SIG-M5 treated with dmso at 0.1 percent for 504 hours (cell line): ENCODE data around the gene CCDC91.

Experiments
- DNase-seq: peaks from one replicate; lab custom pipeline; 2025; ENCODE audit not compliant: unreplicated experiment; lab: John Stamatoyannopoulos, UW

Gene CCDC91

DNA sequence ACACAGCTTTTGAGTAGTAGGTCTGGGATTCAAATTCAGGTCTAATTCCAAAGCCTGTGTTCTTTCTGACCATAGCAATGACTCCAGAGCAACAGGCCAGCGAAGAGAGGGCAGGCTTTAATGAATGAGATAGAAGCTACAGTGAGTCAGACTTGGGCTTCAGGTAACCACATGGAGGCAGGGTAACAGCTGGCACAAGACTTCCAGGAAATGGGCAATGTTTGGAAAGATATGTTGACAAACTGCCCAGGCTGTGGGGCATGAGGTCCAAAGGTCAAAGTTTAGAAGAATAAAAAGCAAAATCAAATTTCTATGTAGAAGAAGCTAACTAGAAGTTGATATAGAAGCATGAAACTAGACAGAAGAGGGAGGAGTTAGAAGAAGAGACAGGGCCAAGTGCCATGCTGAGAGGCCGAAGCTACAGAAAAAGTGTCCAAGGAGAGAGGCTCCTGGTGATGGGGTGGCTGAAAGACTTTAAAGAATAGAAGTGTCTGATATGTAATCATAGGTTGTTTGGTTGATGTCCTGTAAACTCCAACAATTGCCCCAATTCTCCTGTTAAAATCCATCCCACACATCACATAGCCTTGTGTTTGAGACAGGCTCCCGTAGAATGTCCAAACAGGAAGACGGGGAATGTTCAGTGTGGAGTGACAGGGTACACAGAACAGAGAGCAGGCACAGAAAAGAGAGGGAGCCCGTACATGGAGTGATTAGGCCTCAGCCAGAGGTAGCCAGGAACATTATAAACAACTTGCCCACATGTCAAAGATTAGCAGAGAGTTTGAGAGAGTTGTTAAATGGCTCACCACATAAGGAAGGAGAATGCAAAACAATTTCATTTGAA lies 384.7 kb downstream of the CCDC91 start:
- DNase-seq: no peak

DNA sequence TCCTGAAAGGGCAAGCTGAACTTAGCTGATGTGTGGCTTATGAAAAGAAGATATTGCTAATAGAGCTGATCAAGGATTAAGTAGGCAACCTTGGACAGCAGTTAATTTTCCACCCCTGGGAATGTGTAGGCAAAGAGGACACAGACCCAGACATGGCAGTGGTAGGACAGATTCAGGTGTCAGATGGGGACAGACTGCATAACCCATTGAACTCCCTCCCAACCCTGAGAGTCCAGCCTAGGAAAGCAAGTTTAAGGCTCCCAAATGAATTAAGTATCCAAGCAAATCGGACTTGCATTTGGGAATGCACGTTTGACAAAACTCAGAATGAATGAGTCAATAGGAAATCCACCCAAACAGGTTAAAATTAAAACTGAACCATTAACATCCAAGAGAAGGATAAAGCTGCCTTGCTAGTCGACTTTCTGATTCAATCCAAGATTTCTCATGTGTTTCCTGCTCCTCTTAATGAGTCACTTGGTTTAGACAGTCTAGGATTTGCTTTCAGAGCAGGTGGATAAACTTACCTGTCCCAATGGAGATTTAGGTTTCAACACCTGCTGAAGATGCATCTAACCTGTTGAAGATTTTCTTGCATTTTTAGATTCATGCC lies 385.4 kb downstream of the CCDC91 start:
- no peak for DNase-seq

- no peak for DNase-seq
These were observed 388.1 kb downstream of the CCDC91 start for GRCh38 chr12:28578361-28578760.

GRCh38 chr12:28578833-28579252 lies 388.6 kb downstream of the CCDC91 start:
- DNase-seq: no peak

- DNase-seq: no peak
These were observed 392.6 kb downstream of the CCDC91 start for GRCh38 chr12:28582672-28583376.

DNA sequence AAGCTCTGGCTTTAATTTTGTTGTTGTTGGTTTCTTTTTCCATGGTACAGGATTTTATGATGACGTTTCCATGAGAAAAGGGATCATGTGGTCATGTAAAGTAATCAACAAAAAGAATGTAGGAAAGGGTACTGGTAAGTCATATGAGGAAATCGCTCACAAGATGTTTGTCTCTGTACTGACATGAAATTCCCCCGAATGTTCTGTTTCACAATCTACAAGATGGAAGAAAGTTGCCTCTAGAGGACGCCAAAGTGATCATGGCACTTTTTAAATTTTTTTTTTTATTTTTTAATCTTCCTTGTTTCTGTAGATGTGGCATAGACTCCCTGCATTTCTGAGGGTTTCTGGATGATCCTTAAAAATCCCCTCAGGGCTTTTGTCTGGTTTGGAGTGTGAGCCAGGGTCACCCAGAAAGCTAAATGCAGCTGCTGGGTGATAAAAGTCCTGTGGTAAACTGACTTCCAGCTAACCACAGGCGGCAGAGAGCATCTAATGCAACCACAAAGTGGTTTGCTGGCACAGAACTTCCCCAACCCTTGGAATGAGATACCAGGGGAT lies 393.5 kb downstream of the CCDC91 start:
- DNase-seq: peak; percentile 91

DNA sequence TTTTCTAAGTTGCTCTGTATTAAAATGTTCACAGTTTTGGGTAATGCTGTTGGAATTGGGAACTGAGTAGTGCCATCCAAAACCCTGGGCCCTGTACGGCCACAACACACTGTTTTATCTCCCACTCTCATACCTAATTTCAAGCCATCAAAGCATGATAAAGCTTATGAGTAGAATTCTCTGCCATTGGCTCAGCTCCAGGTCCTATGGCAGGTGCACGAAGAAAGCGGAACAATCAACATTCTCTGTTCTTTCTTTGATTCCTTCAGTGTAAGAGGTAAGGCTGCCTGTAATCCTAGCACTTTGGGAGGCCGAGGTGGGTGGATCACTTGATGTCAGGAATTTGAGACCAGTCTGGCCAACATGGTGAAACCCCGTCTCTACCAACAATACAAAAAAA lies 394.9 kb downstream of the CCDC91 start:
- no peak for DNase-seq

DNA sequence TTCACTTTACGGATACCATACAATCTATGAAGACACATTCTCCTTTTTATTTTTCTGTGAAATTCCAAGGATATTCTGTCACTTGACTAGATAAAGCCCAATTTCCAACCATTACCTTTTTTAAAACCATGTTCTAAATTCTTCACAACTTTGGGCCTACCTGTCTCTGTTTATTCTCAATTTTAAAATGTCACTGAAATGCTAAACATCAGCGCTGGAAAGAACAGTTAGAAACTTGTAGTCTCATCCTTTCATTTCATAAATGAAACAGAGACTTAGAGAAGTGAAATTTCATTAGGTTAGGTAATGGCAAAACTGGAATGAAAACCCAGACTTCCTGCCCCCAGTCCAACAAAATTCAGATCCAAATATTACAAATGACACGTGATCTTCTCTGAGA lies 396.2 kb downstream of the CCDC91 start:
- DNase-seq: peak; percentile 36

GRCh38 chr12:28591831-28592230 lies 401.6 kb downstream of the CCDC91 start:
- no peak for DNase-seq
